CD4-positive, alpha-beta T cell (primary cell): Measurements from ENCODE around the gene KRTAP5-4. TPM values are rescaled to one million over a fixed set of nuclear protein-coding genes. Genes with fewer than 3 reads are reported as not detected.
"Not testable (repeated sequence)": the region's sequence is repeated elsewhere in the genome, so short reads cannot be mapped to it uniquely, and the experiment has no call there.

ENCODE experiments used
- ATAC-seq: fragments of 200-7000 bp; cut with Tn5 transposase; one replicate; pipeline ENCODE4 v1.10.0; 2022; ENCODE audit warnings: mild to moderate bottlenecking; ENCODE audit not compliant: poor library complexity
- CTCF ChIA-PET: fragments of 350-600 bp; sonication (Branson Sonifier 250); formaldehyde crosslinking; loops from one replicate; lab custom pipeline; 2021; ENCODE audit warnings: antibody characterized with exemption, inconsistent platforms; lab: Charles Lee
- POLR2A ChIA-PET: fragments of 350-600 bp; sonication (Branson Sonifier 250); formaldehyde crosslinking; loops from one replicate; lab custom pipeline; 2021; ENCODE audit warnings: antibody characterized with exemption, inconsistent platforms; lab: Charles Lee
- DNase-seq, 14 experiments: peaks; one replicate each; pipeline ENCODE4 v3.0.0-alpha.2; 2013 to 2020; ENCODE audit warnings: mixed read lengths in 2 of 14
- H3K27ac ChIP-seq, 2 donors: one replicate each; pipeline versions ENCODE4 v1.5.1 to v1.7.0; 2013; ENCODE audit warnings: low read length in 2 of 2, low read depth in 1 of 2, mild to moderate bottlenecking in 1 of 2
- H3K27me3 ChIP-seq, 2 experiments: 1 replicate in 1 of 2; 2 replicates in 1 of 2; pipeline versions ENCODE4 v1.6.1 to v1.7.0; 2013; ENCODE audit warnings: low read length in 2 of 2, control low read depth in 1 of 2, mild to moderate bottlenecking in 1 of 2, moderate library complexity in 1 of 2; ENCODE audit not compliant: insufficient read depth in 2 of 2, control insufficient read depth in 1 of 2
- H3K36me3 ChIP-seq: one replicate; pipeline ENCODE4 v1.6.1; 2013; ENCODE audit warnings: low read length, control low read depth; ENCODE audit not compliant: insufficient read depth
- H3K4me1 ChIP-seq: one replicate; pipeline ENCODE4 v1.6.1; 2013; ENCODE audit warnings: low read length, control low read depth; ENCODE audit not compliant: insufficient read depth
- H3K4me3 ChIP-seq: one replicate; pipeline ENCODE4 v1.5.1; 2013; ENCODE audit warnings: mild to moderate bottlenecking, low read length, moderate library complexity
- H3K9me3 ChIP-seq, 2 experiments: 1 replicate in 1 of 2; 2 replicates in 1 of 2; pipeline versions ENCODE4 v1.6.1 to v1.7.0; 2013; ENCODE audit warnings: low read length in 2 of 2, mild to moderate bottlenecking in 2 of 2, control low read depth in 1 of 2, moderate library complexity in 1 of 2; ENCODE audit not compliant: control insufficient read depth in 1 of 2, insufficient read depth in 1 of 2
- H3K27ac Mint-ChIP-seq: one replicate; pipeline ENCODE4 v1.8.0; 2020; ENCODE audit warnings: mixed read lengths
- H3K27me3 Mint-ChIP-seq: one replicate; pipeline ENCODE4 v1.8.0; 2021; ENCODE audit warnings: mixed read lengths
- H3K36me3 Mint-ChIP-seq: one replicate; pipeline ENCODE4 v1.8.0; 2021; ENCODE audit warnings: low read depth, mixed read lengths
- H3K4me1 Mint-ChIP-seq: one replicate; pipeline ENCODE4 v1.8.0; 2021; ENCODE audit warnings: low read depth, mixed read lengths
- H3K4me3 Mint-ChIP-seq: one replicate; pipeline ENCODE4 v1.8.0; 2020; ENCODE audit warnings: mild to moderate bottlenecking, mixed read lengths
- H3K9me3 Mint-ChIP-seq: one replicate; pipeline ENCODE4 v1.8.0; 2020; ENCODE audit warnings: mixed read lengths
- intact Hi-C, 2 experiments: fragments of 100-400 bp; cut with DNase I in 1 of 2; cut with micrococcal nuclease in 1 of 2; formaldehyde crosslinking; loops; one replicate each; pipeline versions ENCODE4 v1.15.1 to v1.9.0; 2023 to 2025; cut with DNase I, micrococcal nuclease
- total RNA-seq, 174 experiments: library from RNA in 2 of 174; stranded (reverse) in 2 of 174; gene quantifications; one replicate each; pipeline ENCODE4 v1.2.3 and lab custom pipeline; 2021 to 2026
- TF ChIP-seq, protein P1 (sequence below): fragments of 200-600 bp; IDR thresholded peaks from one replicate; pipeline ENCODE4 v1.8.0; 2022; ENCODE audit warnings: antibody characterized with exemption, mild to moderate bottlenecking

The KRTAP5-4 gene
- total RNA-seq, 2 experiments from 2014 or later = not detected

DNA sequence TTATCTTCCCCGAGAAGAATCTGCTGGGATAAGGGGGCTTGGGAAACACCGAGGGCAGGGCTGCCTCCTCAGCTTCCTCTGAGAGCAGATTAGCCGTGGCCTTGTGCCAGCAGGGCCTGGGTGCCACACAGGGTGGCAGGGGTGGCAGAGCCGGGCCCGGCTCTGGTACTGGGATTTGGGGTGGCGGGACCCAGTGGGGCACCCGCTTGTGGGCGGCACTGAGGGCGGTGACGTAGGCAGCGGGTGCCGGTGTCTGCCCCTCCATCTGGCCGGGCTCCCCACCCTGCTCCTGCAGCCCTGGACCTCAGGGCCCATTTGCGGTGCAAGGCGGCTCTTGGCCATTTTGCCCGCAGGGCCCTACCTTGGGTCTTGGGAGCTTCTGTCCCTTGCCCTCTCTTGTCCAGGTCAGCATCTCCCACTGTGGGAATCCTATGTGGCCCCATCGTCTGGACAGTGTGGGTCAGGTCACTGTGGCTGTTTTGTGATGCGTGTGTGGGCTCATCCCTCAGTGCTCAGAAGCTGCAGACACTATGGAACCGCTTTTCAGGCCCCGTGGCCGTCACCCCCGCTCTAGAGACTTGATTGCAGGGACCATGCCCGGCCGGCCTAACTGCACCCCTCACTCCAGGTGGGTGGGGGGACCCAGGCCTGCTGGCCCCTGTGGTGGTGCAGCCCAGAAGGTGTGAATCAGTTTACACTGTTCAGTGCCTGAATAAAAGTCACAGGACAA lies 45.3 kb upstream of the KRTAP5-4 start:
- ATAC-seq = no peak
- intact Hi-C loops = no loop called here
- Mint-ChIP-seq H3K9me3 (no peaks in the 10 kb centered on the region), H3K27ac (no peak overlapping the region), H3K27me3 (peaks cover 20% of the 10 kb centered on the region), H3K4me3 (no peak overlapping the region), H3K4me1 (no peaks in the 10 kb centered on the region), H3K36me3 (no peaks in the 10 kb centered on the region)
- CTCF ChIA-PET = no interaction called here
- no peak for DNase-seq
- Histone ChIP-seq H3K27me3 (peaks cover 7 to 16% of the 10 kb centered on the region in 2 experiments), H3K4me3 (no peak overlapping the region), H3K4me1 (no peaks in the 10 kb centered on the region), H3K9me3 (peaks cover 0 to 14% of the 10 kb centered on the region in 2 experiments), H3K27ac (no peak overlapping the region), H3K36me3 (no peaks in the 10 kb centered on the region)
- TF ChIP-seq, protein P1, sequence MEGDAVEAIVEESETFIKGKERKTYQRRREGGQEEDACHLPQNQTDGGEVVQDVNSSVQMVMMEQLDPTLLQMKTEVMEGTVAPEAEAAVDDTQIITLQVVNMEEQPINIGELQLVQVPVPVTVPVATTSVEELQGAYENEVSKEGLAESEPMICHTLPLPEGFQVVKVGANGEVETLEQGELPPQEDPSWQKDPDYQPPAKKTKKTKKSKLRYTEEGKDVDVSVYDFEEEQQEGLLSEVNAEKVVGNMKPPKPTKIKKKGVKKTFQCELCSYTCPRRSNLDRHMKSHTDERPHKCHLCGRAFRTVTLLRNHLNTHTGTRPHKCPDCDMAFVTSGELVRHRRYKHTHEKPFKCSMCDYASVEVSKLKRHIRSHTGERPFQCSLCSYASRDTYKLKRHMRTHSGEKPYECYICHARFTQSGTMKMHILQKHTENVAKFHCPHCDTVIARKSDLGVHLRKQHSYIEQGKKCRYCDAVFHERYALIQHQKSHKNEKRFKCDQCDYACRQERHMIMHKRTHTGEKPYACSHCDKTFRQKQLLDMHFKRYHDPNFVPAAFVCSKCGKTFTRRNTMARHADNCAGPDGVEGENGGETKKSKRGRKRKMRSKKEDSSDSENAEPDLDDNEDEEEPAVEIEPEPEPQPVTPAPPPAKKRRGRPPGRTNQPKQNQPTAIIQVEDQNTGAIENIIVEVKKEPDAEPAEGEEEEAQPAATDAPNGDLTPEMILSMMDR = no peak
- POLR2A ChIA-PET = no interaction called here

DNA sequence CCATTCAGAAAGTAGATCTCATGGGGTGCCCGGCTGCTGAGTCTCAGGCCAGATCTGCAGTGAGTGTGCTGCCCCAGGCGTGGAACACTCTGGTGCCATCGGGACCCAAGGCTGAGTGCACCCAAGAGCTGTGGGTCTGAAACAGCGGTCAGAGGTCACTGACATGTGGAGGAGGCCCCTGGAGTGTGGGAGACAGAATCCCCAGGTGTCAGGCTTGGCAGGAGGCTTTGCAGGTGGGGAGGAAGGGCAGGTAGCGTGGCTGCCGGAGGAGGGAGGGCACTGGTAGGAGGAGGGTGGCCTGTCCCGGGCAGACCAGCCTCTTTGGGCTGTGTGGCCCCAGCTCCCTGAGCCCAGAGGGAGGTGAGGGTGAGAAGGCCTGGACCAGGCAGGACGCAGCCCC lies 43.4 kb upstream of the KRTAP5-4 start:
- Mint-ChIP-seq H3K9me3 (no peaks in the 10 kb centered on the region), H3K27ac (no peak overlapping the region), H3K4me3 (no peak overlapping the region), H3K4me1 (peaks cover 3% of the 10 kb centered on the region), H3K27me3 (peaks cover 23% of the 10 kb centered on the region), H3K36me3 (no peaks in the 10 kb centered on the region)
- H3K4me3 ChIP-seq = no peak overlapping the region
- peaks cover 7 to 16% of the 10 kb centered on the region in 2 experiments for H3K27me3 ChIP-seq
- H3K9me3 ChIP-seq = peaks cover 0 to 7% of the 10 kb centered on the region in 2 experiments
- POLR2A ChIA-PET = no interaction called here
- no peak overlapping the region for H3K27ac ChIP-seq
- CTCF ChIA-PET = no interaction called here
- intact Hi-C loops = no loop called here
- no peaks in the 10 kb centered on the region for H3K4me1 ChIP-seq
- H3K36me3 ChIP-seq = no peaks in the 10 kb centered on the region
- DNase-seq = no peak
- TF ChIP-seq, protein P1 = no peak
- ATAC-seq = no peak

DNA sequence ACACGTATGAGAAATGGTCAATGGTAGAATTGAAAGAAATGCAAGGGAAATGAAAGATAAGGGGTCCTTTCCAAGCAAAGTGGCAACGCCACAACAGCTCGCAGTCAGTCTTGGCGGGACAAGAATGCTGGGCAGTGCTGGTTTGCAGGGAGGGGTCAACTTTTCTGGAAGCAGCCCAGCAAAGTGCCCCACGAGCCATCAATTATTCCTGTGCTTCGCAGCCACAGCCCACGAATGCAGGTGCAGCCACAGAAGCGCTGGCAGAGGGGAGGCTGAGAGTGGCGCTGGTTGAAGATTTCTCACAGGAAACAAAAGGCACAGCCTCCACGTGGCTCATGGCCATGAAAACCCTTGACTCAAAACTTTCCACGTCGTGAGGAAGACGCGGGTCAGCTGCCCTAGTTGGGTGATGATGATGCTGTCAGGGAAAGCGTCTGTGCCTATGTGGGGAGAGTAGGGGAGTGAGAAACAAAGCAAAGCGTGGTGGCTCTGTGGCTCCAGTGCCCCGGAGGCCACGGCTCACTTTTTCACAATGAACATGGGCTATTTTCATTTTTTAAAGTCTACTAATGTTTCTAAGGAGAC lies 40.9 kb upstream of the KRTAP5-4 start:
- H3K4me1 ChIP-seq, H3K4me3 ChIP-seq, H3K27ac ChIP-seq, ATAC-seq, H3K27ac Mint-ChIP-seq, H3K36me3 Mint-ChIP-seq, H3K4me3 Mint-ChIP-seq, CTCF ChIA-PET, H3K36me3 ChIP-seq, DNase-seq, H3K9me3 ChIP-seq, POLR2A ChIA-PET, H3K27me3 ChIP-seq, intact Hi-C loops, H3K9me3 Mint-ChIP-seq: not testable (repeated sequence)
- Mint-ChIP-seq H3K27me3 (peaks cover 16% of the 10 kb centered on the region), H3K4me1 (peaks cover 16% of the 10 kb centered on the region)

DNA sequence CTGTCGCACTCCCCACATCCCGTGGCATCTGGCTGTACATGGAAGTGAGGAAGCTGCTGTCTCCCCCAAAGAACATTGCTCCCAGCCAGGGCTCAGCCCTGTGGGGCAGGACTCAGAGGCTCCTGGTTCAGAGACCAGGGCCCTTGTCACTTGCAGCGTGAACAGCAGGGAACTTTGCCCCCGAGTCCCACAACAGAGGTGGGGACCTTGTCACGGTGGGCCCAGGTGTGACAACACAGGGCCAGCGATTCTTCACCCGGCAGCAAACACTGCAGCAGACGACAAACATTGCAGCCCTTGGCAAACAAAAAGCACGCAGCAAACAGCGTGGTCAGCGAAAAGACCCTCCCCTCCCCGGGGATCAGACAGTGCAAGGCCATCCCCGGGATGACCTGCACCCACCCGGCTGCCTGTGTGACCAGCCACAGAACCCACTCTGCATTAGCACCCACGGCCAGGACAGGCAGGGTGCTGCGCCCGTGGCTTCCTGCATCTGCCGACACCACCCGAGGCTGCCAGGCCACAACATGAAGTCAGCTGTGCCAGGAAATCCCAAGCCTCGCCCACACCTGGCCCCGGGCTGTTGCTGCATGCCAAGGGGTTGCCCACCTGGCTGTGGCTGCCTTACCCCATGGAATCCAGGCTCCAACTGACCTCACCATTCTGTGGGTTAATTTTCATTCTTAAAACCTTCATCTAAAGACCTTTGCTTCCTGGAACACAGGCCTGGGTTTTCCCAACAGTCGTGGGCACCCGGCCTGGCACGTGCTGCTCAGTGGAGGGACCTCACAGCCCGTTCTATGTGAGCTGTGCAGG lies 39.7 kb upstream of the KRTAP5-4 start:
- H3K4me3 Mint-ChIP-seq, intact Hi-C loops, H3K27ac ChIP-seq, H3K27ac Mint-ChIP-seq, H3K9me3 ChIP-seq, H3K36me3 Mint-ChIP-seq, CTCF ChIA-PET, H3K27me3 ChIP-seq, H3K9me3 Mint-ChIP-seq, ATAC-seq, H3K4me1 ChIP-seq, H3K4me3 ChIP-seq, POLR2A ChIA-PET, H3K36me3 ChIP-seq, DNase-seq: not testable (repeated sequence)
- Mint-ChIP-seq H3K27me3 (peaks cover 14% of the 10 kb centered on the region), H3K4me1 (peaks cover 16% of the 10 kb centered on the region)
